Stomach (tissue), 4 donors: ENCODE measurements around the gene ZNF136.

Source experiments
- CTCF ChIP-seq, 7 experiments: fragments of 450-650 bp in 4 of 7; fragments of 200-600 bp in 3 of 7; sonication (generic) in 3 of 7; IDR thresholded peaks; one replicate each; pipeline ENCODE4 v1.5.1; 2016 to 2019; ENCODE audit warnings: antibody characterized with exemption in 7 of 7, control low read depth in 2 of 7, mild to moderate bottlenecking in 1 of 7
- POLR2A ChIP-seq, 4 donors: fragments of 450-650 bp; IDR thresholded peaks; one replicate each; pipeline ENCODE4 v1.6.1; 2016; ENCODE audit warnings: antibody characterized with exemption in 4 of 4, control low read depth in 2 of 4, mild to moderate bottlenecking in 1 of 4, moderate library complexity in 1 of 4
- POLR2AphosphoS5 ChIP-seq, 3 donors: sonication (generic); formaldehyde crosslinking; IDR thresholded peaks; one replicate each; pipeline ENCODE4 v1.6.1; 2016; ENCODE audit warnings: antibody characterized with exemption in 3 of 3

- TF ChIP-seq CTCF (IDR thresholded peaks at IDR 0.05) (no peak), POLR2A (IDR thresholded peaks at IDR 0.05) (no peak), POLR2AphosphoS5 (IDR thresholded peaks at IDR 0.05) (no peak)
Observed at GRCh38 chr19:12205296-12205695, 42.4 kb downstream of the ZNF136 start.
